GM23338 (cell line): ENCODE data around the gene MICALL1. TPM values are rescaled to one million over a fixed set of nuclear protein-coding genes. Genes with fewer than 3 reads are reported as not detected.

ENCODE experiments used
- ATAC-seq: fragments of 200-7000 bp; cut with Tn5 transposase; 3 replicates; pipeline ENCODE4 v1.9.1; 2020
- DNase-seq: peaks from one replicate; pipeline ENCODE4 v3.0.0-alpha.2; 2015; ENCODE audit warnings: low spot score
- H2AFZ ChIP-seq: fragments of 200-600 bp; sonication (generic); 2 replicates; pipeline ENCODE4 v1.8.0; 2016; ENCODE audit warnings: antibody characterized with exemption, mild to moderate bottlenecking, moderate library complexity
- H3F3A ChIP-seq: fragments of 200-600 bp; sonication (generic); replicated peaks from 2 replicates; pipeline ENCODE4 v1.8.0; 2017; ENCODE audit warnings: antibody characterized with exemption, mixed run types, low read depth
- H3K27ac ChIP-seq: fragments of 200-600 bp; sonication (generic); 2 replicates; pipeline ENCODE4 v1.6.1; 2016; ENCODE audit warnings: low read depth
- H3K27me3 ChIP-seq: fragments of 200-600 bp; sonication (generic); 2 replicates; pipeline ENCODE4 v1.8.0; 2016; ENCODE audit warnings: mild to moderate bottlenecking, mixed run types, moderate library complexity; ENCODE audit not compliant: insufficient read depth
- H3K36me3 ChIP-seq: fragments of 200-600 bp; sonication (generic); 2 replicates; pipeline ENCODE4 v1.8.0; 2016; ENCODE audit warnings: mild to moderate bottlenecking; ENCODE audit not compliant: insufficient read depth
- H3K4me1 ChIP-seq: fragments of 200-600 bp; sonication (generic); 2 replicates; pipeline ENCODE4 v1.8.0; 2016; ENCODE audit warnings: mild to moderate bottlenecking, moderate library complexity; ENCODE audit not compliant: insufficient read depth
- H3K4me2 ChIP-seq: fragments of 200-600 bp; sonication (generic); 2 replicates; pipeline ENCODE4 v1.7.1; 2017; ENCODE audit warnings: mixed run types
- H3K4me3 ChIP-seq: fragments of 200-600 bp; sonication (generic); 2 replicates; pipeline ENCODE4 v1.6.1; 2016; ENCODE audit warnings: mixed run types
- H3K79me2 ChIP-seq: fragments of 200-600 bp; sonication (generic); replicated peaks from 2 replicates; pipeline ENCODE4 v1.8.0; 2017; ENCODE audit warnings: mild to moderate bottlenecking; ENCODE audit not compliant: insufficient read depth
- H3K9me2 ChIP-seq: fragments of 200-600 bp; sonication (generic); 2 replicates; pipeline ENCODE4 v1.8.0; 2017; ENCODE audit not compliant: insufficient read depth
- H4K20me1 ChIP-seq: fragments of 200-600 bp; sonication (generic); replicated peaks from 2 replicates; pipeline ENCODE4 v1.8.0; 2017; ENCODE audit warnings: mild to moderate bottlenecking; ENCODE audit not compliant: insufficient read depth
- H3K27ac Mint-ChIP-seq: 2 replicates; pipeline ENCODE4 v1.8.0; 2020; ENCODE audit warnings: inconsistent platforms, mild to moderate bottlenecking, moderate library complexity, mixed read lengths
- H3K27me3 Mint-ChIP-seq: 3 replicates; pipeline ENCODE4 v1.8.0; 2022; ENCODE audit warnings: low read depth, mild to moderate bottlenecking, moderate library complexity, mixed read lengths, inconsistent platforms; ENCODE audit not compliant: insufficient read depth, poor library complexity
- H3K36me3 Mint-ChIP-seq: 3 replicates; pipeline ENCODE4 v1.8.0; 2021; ENCODE audit warnings: low read depth, mild to moderate bottlenecking, inconsistent platforms, moderate library complexity, mixed read lengths
- H3K4me1 Mint-ChIP-seq: 3 replicates; pipeline ENCODE4 v1.8.0; 2020; ENCODE audit warnings: mild to moderate bottlenecking, inconsistent platforms, mixed read lengths
- H3K4me3 Mint-ChIP-seq: 3 replicates; pipeline ENCODE4 v1.8.0; 2021; ENCODE audit warnings: moderate library complexity, mild to moderate bottlenecking, inconsistent platforms, mixed read lengths
- H3K9me3 Mint-ChIP-seq: 3 replicates; pipeline ENCODE4 v1.8.0; 2020; ENCODE audit warnings: moderate library complexity, mild to moderate bottlenecking, inconsistent platforms, mixed read lengths
- CREB1 ChIP-seq: fragments of 250-450 bp; sonication (Bioruptor Pico); IDR thresholded peaks from 2 replicates; pipeline ENCODE4 v1.5.0; 2020; ENCODE audit warnings: low read depth, mild to moderate bottlenecking, moderate library complexity
- EZH2 ChIP-seq: fragments of 200-600 bp; sonication (generic); IDR thresholded peaks from one replicate; pipeline ENCODE4 v1.8.0; 2017; ENCODE audit warnings: antibody characterized with exemption, mild to moderate bottlenecking, low read depth; ENCODE audit not compliant: unreplicated experiment
- JUNB ChIP-seq: IDR thresholded peaks from one replicate; pipeline ENCODE4 v1.6.1; 2016; ENCODE audit warnings: antibody characterized with exemption; ENCODE audit not compliant: unreplicated experiment
- NANOG ChIP-seq: IDR thresholded peaks from 2 replicates; pipeline ENCODE4 v1.6.1; 2016; ENCODE audit warnings: antibody characterized with exemption, borderline replicate concordance
- POLR2AphosphoS5 ChIP-seq: IDR thresholded peaks from 2 replicates; pipeline ENCODE4 v1.6.1; 2016; ENCODE audit warnings: antibody characterized with exemption, low read depth
- STAT1 ChIP-seq: IDR thresholded peaks from one replicate; pipeline ENCODE4 v1.6.1; 2016; ENCODE audit warnings: antibody characterized with exemption; ENCODE audit not compliant: unreplicated experiment
- ZNF114 ChIP-seq: fragments of 250-450 bp; sonication (Bioruptor Pico); IDR thresholded peaks from 2 replicates; pipeline ENCODE4 v1.5.0; 2020; ENCODE audit warnings: mild to moderate bottlenecking, moderate library complexity
- polyA plus RNA-seq: library from polyadenylated mRNA; unstranded; fragments of >200 nt; fragmentation: Nextera tagmentation; extraction: Ambion mirVana; gene quantifications from 2 replicates; pipeline ENCODE4 v1.2.1, GENCODE V29; 2016
- total RNA-seq: library from RNA; depleted of rRNA; stranded (reverse); fragments of >200 nt; shearing (Covaris generic); gene quantifications from 2 replicates; pipeline ENCODE4 v1.2.3, GENCODE V29; 2014
- TF ChIP-seq, protein P1 (sequence below), 2 experiments: fragments of 200-600 bp in 1 of 2; sonication (generic) in 1 of 2; conservative IDR thresholded peaks; 2 replicates each; pipeline versions ENCODE4 v1.5.1 to v1.6.1; 2016 to 2017; ENCODE audit warnings: antibody characterized with exemption in 2 of 2, low read depth in 2 of 2, mild to moderate bottlenecking in 2 of 2, moderate library complexity in 1 of 2
- TF ChIP-seq, protein P2 (sequence below): IDR thresholded peaks from one replicate; pipeline ENCODE4 v1.6.1; 2018; ENCODE audit warnings: antibody characterized with exemption; ENCODE audit not compliant: unreplicated experiment
- TF ChIP-seq, protein P3 (sequence below): IDR thresholded peaks from 2 replicates; pipeline ENCODE4 v1.6.1; 2016; ENCODE audit warnings: antibody characterized with exemption

Gene MICALL1
- total and polyA plus RNA-seq, 2 experiments from 2014 or later = 5.9 to 33.1 TPM

DNA sequence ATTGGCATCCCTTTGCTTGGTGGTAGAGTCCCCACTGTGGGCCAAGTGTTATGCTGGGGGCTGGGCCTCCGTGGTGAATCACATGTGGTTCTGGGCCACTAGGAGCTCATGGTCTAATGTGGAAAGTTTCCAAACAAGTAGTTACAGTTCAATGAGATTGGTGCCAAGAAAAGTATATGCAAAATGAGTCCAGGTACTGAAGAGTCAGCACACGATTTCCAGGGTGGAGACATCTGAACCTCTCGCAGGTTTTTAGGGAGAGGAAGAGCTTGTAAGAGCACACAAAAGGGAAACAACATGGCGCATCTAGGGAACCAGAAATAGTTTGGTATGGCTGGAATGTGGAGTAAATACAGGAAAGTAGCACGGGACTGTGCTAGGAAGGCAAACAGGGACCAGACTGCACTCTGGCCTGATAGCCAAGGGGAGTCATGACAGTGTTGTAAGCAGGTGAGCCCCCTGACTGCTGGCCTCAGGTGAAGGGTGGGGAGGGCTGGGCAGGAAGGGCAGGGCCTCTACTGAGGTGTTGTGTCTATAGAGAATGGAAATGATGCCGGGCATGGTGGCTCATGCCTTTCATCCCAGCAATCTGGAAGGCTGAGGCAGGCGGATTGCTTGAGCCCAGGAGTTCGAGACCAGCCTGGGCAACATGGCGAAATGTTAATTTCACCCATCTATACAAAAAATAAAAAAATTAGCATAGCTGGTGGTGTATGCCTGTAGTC lies 60.0 kb downstream of the MICALL1 start:
- no peak for ATAC-seq
- H2AFZ ChIP-seq = no peak overlapping the region
- DNase-seq = no peak

More for the DNA sequence above, 60.0 kb downstream of the MICALL1 start:
- Histone ChIP-seq H3K36me3 (peaks cover 15% of the 10 kb centered on the region), H3K4me1 (peaks cover 5% of the 10 kb centered on the region), H3K9me2 (no peaks in the 10 kb centered on the region), H3K4me2 (no peak overlapping the region), H3K27ac (0 out of 2 replicates have a peak overlapping the region, but pooled peaks have one; percentile 16), H4K20me1 (peaks cover 21% of the 10 kb centered on the region), H3K79me2 (peaks cover 5% of the 10 kb centered on the region; the same call in 1 of the 2 replicates), H3K4me3 (no peak overlapping the region), H3F3A (0 out of 2 replicates have a peak, but pooled peaks cover 4% of the 10 kb centered on the region), H3K27me3 (no peaks in the 10 kb centered on the region)
- no peaks in the 10 kb centered on the region for H3K9me3 Mint-ChIP-seq
- H3K4me3 Mint-ChIP-seq = no peak overlapping the region; the same call in 2 of the 3 replicates
- peaks cover 55% of the 10 kb centered on the region for H3K36me3 Mint-ChIP-seq
- H3K27me3 Mint-ChIP-seq = peaks cover 15% of the 10 kb centered on the region
- no peak for TF ChIP-seq POLR2AphosphoS5
- TF ChIP-seq, protein P1, sequence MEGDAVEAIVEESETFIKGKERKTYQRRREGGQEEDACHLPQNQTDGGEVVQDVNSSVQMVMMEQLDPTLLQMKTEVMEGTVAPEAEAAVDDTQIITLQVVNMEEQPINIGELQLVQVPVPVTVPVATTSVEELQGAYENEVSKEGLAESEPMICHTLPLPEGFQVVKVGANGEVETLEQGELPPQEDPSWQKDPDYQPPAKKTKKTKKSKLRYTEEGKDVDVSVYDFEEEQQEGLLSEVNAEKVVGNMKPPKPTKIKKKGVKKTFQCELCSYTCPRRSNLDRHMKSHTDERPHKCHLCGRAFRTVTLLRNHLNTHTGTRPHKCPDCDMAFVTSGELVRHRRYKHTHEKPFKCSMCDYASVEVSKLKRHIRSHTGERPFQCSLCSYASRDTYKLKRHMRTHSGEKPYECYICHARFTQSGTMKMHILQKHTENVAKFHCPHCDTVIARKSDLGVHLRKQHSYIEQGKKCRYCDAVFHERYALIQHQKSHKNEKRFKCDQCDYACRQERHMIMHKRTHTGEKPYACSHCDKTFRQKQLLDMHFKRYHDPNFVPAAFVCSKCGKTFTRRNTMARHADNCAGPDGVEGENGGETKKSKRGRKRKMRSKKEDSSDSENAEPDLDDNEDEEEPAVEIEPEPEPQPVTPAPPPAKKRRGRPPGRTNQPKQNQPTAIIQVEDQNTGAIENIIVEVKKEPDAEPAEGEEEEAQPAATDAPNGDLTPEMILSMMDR (conservative IDR thresholded peaks at IDR 0.05; ENCODE audit: low read depth in 2 of 2) = no peak
- TF ChIP-seq CREB1 (CRISPR knock-in tag) = no peak
- no peak for TF ChIP-seq ZNF114
- no peak for TF ChIP-seq NANOG
- TF ChIP-seq, protein P2, sequence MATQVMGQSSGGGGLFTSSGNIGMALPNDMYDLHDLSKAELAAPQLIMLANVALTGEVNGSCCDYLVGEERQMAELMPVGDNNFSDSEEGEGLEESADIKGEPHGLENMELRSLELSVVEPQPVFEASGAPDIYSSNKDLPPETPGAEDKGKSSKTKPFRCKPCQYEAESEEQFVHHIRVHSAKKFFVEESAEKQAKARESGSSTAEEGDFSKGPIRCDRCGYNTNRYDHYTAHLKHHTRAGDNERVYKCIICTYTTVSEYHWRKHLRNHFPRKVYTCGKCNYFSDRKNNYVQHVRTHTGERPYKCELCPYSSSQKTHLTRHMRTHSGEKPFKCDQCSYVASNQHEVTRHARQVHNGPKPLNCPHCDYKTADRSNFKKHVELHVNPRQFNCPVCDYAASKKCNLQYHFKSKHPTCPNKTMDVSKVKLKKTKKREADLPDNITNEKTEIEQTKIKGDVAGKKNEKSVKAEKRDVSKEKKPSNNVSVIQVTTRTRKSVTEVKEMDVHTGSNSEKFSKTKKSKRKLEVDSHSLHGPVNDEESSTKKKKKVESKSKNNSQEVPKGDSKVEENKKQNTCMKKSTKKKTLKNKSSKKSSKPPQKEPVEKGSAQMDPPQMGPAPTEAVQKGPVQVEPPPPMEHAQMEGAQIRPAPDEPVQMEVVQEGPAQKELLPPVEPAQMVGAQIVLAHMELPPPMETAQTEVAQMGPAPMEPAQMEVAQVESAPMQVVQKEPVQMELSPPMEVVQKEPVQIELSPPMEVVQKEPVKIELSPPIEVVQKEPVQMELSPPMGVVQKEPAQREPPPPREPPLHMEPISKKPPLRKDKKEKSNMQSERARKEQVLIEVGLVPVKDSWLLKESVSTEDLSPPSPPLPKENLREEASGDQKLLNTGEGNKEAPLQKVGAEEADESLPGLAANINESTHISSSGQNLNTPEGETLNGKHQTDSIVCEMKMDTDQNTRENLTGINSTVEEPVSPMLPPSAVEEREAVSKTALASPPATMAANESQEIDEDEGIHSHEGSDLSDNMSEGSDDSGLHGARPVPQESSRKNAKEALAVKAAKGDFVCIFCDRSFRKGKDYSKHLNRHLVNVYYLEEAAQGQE = no peak
- no peak for TF ChIP-seq JUNB
- TF ChIP-seq, protein P3, sequence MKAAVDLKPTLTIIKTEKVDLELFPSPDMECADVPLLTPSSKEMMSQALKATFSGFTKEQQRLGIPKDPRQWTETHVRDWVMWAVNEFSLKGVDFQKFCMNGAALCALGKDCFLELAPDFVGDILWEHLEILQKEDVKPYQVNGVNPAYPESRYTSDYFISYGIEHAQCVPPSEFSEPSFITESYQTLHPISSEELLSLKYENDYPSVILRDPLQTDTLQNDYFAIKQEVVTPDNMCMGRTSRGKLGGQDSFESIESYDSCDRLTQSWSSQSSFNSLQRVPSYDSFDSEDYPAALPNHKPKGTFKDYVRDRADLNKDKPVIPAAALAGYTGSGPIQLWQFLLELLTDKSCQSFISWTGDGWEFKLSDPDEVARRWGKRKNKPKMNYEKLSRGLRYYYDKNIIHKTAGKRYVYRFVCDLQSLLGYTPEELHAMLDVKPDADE = no peak
- TF ChIP-seq STAT1 = no peak
- no peak for TF ChIP-seq EZH2
- peaks cover 23% of the 10 kb centered on the region for H3K4me1 Mint-ChIP-seq
- H3K27ac Mint-ChIP-seq = peak overlapping the region; percentile 44; the same call in 1 of the 2 replicates
